ENCODE measurements around the gene SNRPD1.
A peak's percentile ranks its signal among the peaks of the same experiment; 100 is the strongest.
"Not testable (repeated sequence)": the region's sequence is repeated elsewhere in the genome, so short reads cannot be mapped to it uniquely, and the experiment has no call there.

SNRPD1 gene

DNA sequence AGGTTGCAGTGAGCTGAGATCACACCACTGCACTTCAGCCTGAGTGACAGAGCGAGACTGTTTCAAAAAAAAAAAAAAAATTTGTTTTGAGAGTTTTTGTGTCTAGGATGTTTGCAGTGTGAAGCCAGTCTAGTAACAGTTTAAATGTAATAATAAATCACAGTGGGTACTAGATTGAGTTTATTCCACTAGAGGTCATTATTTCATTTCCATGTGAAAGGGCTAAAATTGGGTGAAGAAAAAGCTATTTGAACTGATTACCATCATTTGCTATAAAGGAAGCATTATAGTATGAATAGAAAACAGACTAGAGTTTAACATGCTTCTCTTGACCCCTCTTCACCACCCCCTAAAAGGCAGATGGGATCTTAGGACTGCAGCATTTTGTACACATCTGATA lies 20.3 kb downstream of the SNRPD1 start:
- H3K4me3 ChIP-seq = no peak overlapping the region
- no peak overlapping the region for H3K27ac ChIP-seq

DNA sequence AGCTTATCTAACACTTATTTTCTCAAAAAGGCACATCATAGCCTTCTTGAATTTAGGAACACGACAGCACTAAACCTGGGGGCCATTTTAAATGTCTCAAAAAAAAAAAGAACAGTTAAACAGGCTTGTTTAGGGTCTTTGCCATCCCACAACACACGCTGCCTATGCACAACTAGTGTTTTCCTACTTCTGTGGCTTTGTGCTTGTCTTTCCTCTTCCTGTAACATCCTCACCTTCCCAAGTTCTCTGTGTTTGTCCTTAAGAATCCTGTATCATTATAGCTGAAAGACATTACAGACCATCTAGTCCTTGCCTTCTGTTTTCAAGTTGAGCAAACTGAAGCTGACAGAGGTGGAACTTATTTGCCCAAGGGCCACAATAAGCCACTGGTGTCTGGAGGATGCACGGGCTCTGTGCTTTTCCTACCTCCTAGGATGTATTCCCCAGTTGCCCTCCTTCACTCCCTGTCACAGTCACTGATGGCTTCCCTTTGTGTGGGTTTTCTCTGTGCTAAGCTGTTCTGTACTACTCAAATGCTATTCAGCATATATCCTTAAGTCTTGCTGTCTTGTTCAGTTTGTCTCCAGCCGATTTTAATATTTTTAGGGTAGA lies 22.6 kb downstream of the SNRPD1 start:
- H3K4me3 ChIP-seq = no peak overlapping the region
- no peak overlapping the region for H3K27ac ChIP-seq

DNA sequence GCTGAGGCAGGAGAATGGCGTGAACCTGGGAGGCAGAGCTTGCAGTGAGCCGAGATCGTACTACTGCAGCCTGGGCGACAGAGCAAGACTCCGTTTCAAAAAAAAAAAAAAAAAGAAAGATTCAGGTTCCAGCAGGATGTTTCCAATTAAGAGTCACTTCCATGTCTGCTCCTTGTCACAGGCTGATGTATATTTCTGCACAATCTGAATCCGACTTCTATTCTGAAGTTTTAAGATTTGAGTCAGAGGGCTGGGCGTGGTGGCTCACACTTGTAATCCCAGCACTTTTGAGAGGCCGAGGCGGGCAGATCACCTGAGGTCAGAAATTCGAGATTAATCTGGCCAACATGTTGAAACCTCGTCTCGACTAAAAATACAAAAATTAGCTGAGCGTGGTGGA lies 24.7 kb downstream of the SNRPD1 start:
- H3K4me3 ChIP-seq = no peak overlapping the region
- H3K27ac ChIP-seq = no peak overlapping the region

DNA sequence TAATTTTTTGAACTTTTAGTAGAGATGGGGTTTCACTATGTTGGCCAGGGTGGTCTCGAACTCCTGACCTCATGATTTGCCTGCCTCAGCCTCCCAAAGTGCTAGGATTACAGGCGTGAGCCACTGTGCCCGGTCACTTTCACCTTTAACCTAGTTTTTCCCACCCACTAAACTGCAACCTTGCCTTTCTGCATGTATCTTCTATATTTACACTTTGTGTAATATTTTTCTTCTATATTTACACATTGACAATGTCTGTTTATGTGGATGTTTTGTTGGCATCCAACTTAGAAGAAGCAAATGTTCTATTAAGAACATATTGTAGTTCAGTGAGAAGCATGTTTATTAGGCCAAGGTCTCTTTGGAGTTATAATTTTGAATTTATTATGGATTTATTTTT lies 26.7 kb downstream of the SNRPD1 start:
- Histone ChIP-seq H3K4me3 (no peak overlapping the region), H3K27ac (no peak overlapping the region)

GRCh38 chr18:21640375-21640774 lies 28.3 kb downstream of the SNRPD1 start:
- not testable (repeated sequence) for H3K27ac ChIP-seq, H3K4me3 ChIP-seq

- no peak overlapping the region for H3K4me3 ChIP-seq
- no peak overlapping the region for H3K27ac ChIP-seq
These were observed 38.2 kb downstream of the SNRPD1 start for GRCh38 chr18:21650311-21650710.

DNA sequence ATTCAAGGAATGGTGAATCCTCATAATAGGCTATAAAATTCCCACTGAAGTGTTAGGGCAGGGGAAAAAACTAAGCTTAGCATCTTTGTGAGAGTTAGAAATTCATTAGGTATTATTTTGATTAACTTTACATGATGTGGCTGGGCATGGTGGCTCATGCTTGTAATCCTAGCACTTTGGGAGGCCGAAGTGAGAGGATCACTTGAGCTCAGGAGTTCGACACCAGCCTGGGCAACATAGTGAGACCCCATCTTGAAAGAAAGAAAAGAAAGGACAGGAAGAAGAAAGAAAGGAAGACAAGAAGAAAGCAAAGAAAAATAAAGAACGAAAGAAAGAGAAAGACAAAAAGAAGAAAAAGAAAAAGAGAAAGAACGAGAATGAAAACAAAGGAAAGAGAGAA lies 40.0 kb downstream of the SNRPD1 start:
- Histone ChIP-seq H3K4me3 (no peak overlapping the region), H3K27ac (no peak overlapping the region)

GRCh38 chr18:21653361-21653760 lies 41.2 kb downstream of the SNRPD1 start:
- no peak overlapping the region for H3K4me3 ChIP-seq
- H3K27ac ChIP-seq = no peak overlapping the region

GRCh38 chr18:21656402-21656801 lies 44.3 kb downstream of the SNRPD1 start:
- H3K27ac ChIP-seq = no peak overlapping the region
- H3K4me3 ChIP-seq = no peak overlapping the region

GRCh38 chr18:21660078-21660477 lies 48.0 kb downstream of the SNRPD1 start:
- Histone ChIP-seq H3K4me3 (no peak overlapping the region), H3K27ac (no peak overlapping the region)

DNA sequence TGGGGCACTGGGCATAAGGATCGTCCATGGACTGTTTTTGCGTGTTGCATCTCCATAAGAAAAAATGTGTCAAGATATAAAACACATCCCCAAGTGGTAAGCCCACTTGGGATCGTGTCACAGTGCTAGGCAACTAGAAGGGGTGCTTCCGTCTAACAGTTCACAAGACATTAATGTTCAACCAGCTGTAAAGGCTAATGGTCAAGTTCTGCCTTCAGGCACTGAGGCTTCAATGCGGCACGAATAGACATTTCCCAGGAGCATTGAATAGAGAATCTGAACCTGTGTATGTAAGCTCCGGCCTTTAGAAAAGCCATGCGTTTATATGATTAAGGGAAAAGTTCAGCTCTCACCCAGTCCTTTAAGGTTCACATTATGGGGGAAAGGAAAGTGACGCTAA lies 50.5 kb downstream of the SNRPD1 start:
- H3K4me3 ChIP-seq = no peak overlapping the region
- no peak overlapping the region for H3K27ac ChIP-seq

DNA sequence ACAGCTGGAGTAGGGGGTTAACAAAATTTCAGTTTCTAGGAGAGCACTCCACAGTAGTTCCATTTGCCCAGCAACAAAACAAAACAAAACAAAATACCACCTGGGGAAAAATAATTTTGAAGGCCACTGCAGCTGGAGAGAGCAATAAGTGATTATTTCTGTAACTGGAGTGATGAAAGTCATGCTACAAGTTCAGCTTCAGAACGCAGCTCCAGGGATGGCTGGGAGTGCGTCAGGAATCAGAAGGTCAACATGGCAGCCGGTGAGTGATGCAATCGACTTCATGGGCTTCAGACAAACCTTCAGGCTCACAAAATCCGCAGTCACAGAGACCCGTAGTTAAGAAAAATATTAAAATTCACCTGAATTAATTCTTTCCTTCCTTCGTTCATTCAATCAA lies 51.5 kb downstream of the SNRPD1 start:
- no peak overlapping the region for H3K4me3 ChIP-seq
- H3K27ac ChIP-seq = no peak overlapping the region

GRCh38 chr18:21664069-21664468 lies 52.0 kb downstream of the SNRPD1 start:
- Histone ChIP-seq H3K4me3 (no peak overlapping the region), H3K27ac (no peak overlapping the region)

- Histone ChIP-seq H3K4me3 (no peak overlapping the region), H3K27ac (no peak overlapping the region)
These were observed 57.7 kb downstream of the SNRPD1 start for GRCh38 chr18:21669736-21670285.

- H3K4me3 ChIP-seq = no peak overlapping the region
- H3K27ac ChIP-seq = no peak overlapping the region
These were observed 60.6 kb downstream of the SNRPD1 start for GRCh38 chr18:21672521-21673267.

DNA sequence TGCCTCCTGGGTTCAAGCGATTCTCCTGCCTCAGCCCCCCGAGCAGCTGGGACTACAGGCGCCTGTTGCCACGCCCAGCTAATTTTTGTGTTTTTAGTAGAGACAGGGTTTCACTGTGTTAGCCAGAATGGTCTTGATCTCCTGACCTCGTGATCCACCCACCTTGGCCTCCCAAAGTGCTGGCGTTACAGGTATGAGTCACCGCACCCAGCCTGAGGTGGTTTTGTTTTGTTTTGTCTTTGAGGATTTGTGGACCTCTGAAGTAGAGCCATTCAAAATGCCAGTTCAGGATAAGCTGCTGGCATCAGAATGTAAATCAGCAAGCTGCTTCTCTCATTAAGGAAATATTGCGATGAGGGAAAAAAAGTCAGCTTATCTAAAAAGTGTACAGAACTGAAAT lies 63.2 kb downstream of the SNRPD1 start:
- H3K27ac ChIP-seq, H3K4me3 ChIP-seq: not testable (repeated sequence)

DNA sequence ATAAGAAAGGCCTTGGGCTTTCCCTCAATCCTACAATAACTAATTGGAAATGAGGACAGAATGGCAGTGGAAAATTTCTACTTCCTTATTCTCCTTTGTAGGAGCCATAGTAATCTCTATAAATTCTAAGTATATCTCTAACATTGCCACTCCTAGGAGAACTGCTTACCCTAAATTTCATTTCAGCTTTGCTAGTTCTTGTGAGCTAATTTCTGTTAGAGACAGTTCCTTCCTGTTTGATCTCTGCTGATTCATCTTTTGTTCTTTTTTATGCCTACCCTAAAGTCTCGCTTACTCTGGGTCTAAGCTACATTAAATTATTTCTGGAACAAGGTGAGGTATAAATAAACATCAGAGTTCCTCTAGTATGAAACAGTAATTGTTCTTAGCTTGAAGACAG lies 66.7 kb downstream of the SNRPD1 start:
- H3K27ac ChIP-seq = no peak overlapping the region

DNA sequence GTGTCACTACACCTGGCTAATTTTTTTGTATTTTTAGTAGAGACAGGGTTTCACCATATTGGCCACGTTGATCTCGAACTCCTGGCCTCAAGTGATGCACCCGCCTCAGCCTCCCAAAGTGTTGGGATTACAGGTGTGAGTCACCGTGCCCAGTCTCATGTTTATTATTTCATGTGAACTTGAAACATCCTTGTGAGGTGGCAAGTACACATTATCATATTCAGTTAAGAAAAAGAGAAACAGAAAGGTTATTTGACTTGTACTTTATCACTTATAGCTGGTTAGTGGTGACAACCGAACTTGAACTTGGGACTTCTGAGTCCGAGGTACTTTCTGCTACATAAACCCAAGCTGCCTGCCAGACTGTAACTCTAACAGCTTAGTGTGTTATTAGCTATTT lies 68.0 kb downstream of the SNRPD1 start:
- no peak overlapping the region for H3K4me3 ChIP-seq

More for the DNA sequence above, 66.7 kb downstream of the SNRPD1 start:
- H3K4me3 ChIP-seq = no peak overlapping the region

DNA sequence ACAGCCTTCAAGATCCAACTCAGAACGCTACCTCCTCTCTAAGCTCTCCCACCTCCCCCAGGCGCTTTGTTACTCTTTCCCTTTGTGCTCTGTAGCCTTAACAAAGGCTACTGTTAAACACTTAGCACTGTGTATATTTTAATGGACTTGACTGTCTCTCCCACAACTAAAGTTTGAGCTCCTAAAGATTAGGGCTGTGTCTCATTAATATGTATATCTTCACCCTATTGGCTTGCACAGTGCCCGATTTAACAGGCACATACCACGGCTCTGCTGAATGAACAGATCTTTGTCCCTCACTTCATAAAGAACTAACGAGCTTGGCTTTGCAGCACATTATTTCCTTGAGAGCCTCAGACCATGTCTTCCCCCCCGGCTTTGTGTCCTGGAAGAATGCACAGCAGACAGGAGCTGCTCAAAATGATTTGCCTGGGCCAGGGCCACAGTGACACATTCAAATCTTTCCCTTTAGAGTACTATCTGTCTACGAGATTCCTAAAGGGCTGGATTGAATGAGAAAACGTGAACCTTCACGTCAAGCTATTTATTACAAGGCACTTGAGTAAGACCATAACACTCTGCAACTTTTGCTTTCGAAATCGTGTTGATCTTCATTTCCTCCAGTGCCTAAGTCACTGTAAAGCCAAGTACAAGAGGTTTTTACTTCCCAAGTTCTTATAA lies 70.4 kb downstream of the SNRPD1 start:
- Histone ChIP-seq H3K4me3 (peak overlapping the region in 5 of 7 experiments; percentile 8 to 32 (median 13)), H3K27ac (peak overlapping the region in 20 of 21 experiments; percentile 15 to 88 (median 74))

More for the DNA sequence above, 68.0 kb downstream of the SNRPD1 start:
- no peak overlapping the region for H3K27ac ChIP-seq

Data from skin epidermis (tissue), 12 donors.